H1 (cell line): ENCODE measurements around the gene PRICKLE2. TPM values are rescaled to one million over a fixed set of nuclear protein-coding genes. Genes with fewer than 3 reads are reported as not detected.

Experiments used
- CTCF ChIA-PET: fragments of 300-600 bp; sonication (Branson Sonifier 250); formaldehyde crosslinking; loops from one replicate; lab custom pipeline; 2021; ENCODE audit not compliant: partially characterized antibody; lab: Charles Lee
- POLR2A ChIA-PET: fragments of 300-600 bp; sonication (Branson Sonifier 250); formaldehyde crosslinking; loops from one replicate; lab custom pipeline; 2021; ENCODE audit warnings: inconsistent platforms; ENCODE audit not compliant: partially characterized antibody; lab: Charles Lee
- DNase-seq, 2 experiments: peaks; one replicate each; pipeline versions ENCODE4 v3.0.0 to v3.0.0-alpha.2; 2010 to 2022; ENCODE audit warnings: low spot score in 2 of 2, low read depth in 1 of 2, mixed read lengths in 1 of 2
- FAIRE-seq: peaks from 2 replicates; lab custom pipeline; 2011; peaks lifted over from hg19 to GRCh38; lab: Jason Lieb, UNC
- H2AFZ ChIP-seq: 2 replicates; pipeline ENCODE4 v1.8.1; 2012; ENCODE audit warnings: low read length, inconsistent platforms
- H2AK5ac ChIP-seq: 2 replicates; pipeline ENCODE4 v1.6.1; 2013; ENCODE audit warnings: low read depth, low read length
- H2BK120ac ChIP-seq: replicated peaks from 2 replicates; pipeline ENCODE3; 2013; ENCODE audit warnings: low read depth, low read length, inconsistent platforms
- H2BK12ac ChIP-seq: 2 replicates; pipeline ENCODE4 v1.6.1; 2013; ENCODE audit warnings: low read depth, low read length
- H2BK15ac ChIP-seq: 2 replicates; pipeline ENCODE4 v1.6.1; 2013; ENCODE audit warnings: low read length
- H2BK20ac ChIP-seq: 2 replicates; pipeline ENCODE4 v1.6.1; 2013; ENCODE audit warnings: low read length
- H2BK5ac ChIP-seq: 2 replicates; pipeline ENCODE4 v1.6.1; 2013; ENCODE audit warnings: low read depth, low read length
- H3K14ac ChIP-seq: 2 replicates; pipeline ENCODE4 v1.6.1; 2013; ENCODE audit warnings: inconsistent platforms; ENCODE audit not compliant: insufficient read length
- H3K18ac ChIP-seq: 2 replicates; pipeline ENCODE4 v1.6.1; 2013; ENCODE audit warnings: low read length; ENCODE audit errors: extremely low read depth
- H3K23ac ChIP-seq: 2 replicates; pipeline ENCODE4 v1.6.1; 2013; ENCODE audit warnings: inconsistent platforms; ENCODE audit not compliant: insufficient read length
- H3K23me2 ChIP-seq: 2 replicates; pipeline ENCODE4 v1.6.1; 2013; ENCODE audit warnings: low read depth, low read length
- H3K27ac ChIP-seq: 2 replicates; pipeline ENCODE4 v1.6.1; 2011; ENCODE audit warnings: low read depth, low read length, inconsistent platforms
- H3K27me3 ChIP-seq, 4 experiments: replicated peaks in 1 of 4; 1 replicate in 1 of 4; 2 replicates in 3 of 4; pipeline versions ENCODE4 v1.6.1 to v1.8.1; 2011 to 2013; ENCODE audit warnings: low read length in 3 of 4, mild to moderate bottlenecking in 3 of 4, inconsistent platforms in 2 of 4, mixed read lengths in 2 of 4, moderate library complexity in 1 of 4; ENCODE audit not compliant: control insufficient read depth in 3 of 4, insufficient read depth in 3 of 4; ENCODE audit errors: extremely low read depth in 1 of 4
- H3K36me3 ChIP-seq, 4 experiments: 2 replicates each; pipeline versions ENCODE4 v1.6.1 to v1.8.1; 2011 to 2013; ENCODE audit warnings: mild to moderate bottlenecking in 4 of 4, low read length in 3 of 4, moderate library complexity in 2 of 4, control low read depth in 1 of 4, inconsistent platforms in 1 of 4; ENCODE audit not compliant: insufficient read depth in 4 of 4, control insufficient read depth in 2 of 4
- H3K4ac ChIP-seq: replicated peaks from 2 replicates; pipeline ENCODE3; 2013; ENCODE audit warnings: low read length, low read depth, mixed read lengths, inconsistent platforms; ENCODE audit not compliant: insufficient read length
- H3K4me1 ChIP-seq, 4 experiments: replicated peaks in 1 of 4; 1 replicate in 1 of 4; 2 replicates in 3 of 4; pipeline versions ENCODE4 v1.6.1 to v1.8.1; 2011 to 2013; ENCODE audit warnings: low read length in 3 of 4, inconsistent platforms in 2 of 4, mixed read lengths in 1 of 4; ENCODE audit not compliant: insufficient read depth in 4 of 4, control insufficient read depth in 3 of 4
- H3K4me2 ChIP-seq, 2 experiments: 2 replicates each; pipeline versions ENCODE4 v1.6.1 to v1.8.1; 2011 to 2013; ENCODE audit warnings: low read depth in 2 of 2, low read length in 2 of 2, control low read depth in 1 of 2, inconsistent platforms in 1 of 2, mild to moderate bottlenecking in 1 of 2; ENCODE audit not compliant: insufficient read depth in 1 of 2
- H3K4me3 ChIP-seq, 4 experiments: fragments of 200-600, 300-600 bp in 1 of 4; sonication (generic), shearing (Covaris generic), sonication (Bioruptor Twin) in 1 of 4; 2 replicates each; pipeline versions ENCODE4 v1.5.1 to v1.8.1; 2011 to 2016; ENCODE audit warnings: low read length in 4 of 4, low read depth in 3 of 4, control low read depth in 2 of 4, inconsistent platforms in 2 of 4, mild to moderate bottlenecking in 2 of 4, mixed read lengths in 1 of 4, moderate library complexity in 1 of 4; ENCODE audit not compliant: insufficient read depth in 2 of 4; ENCODE audit errors: extremely low read depth in 1 of 4
- H3K56ac ChIP-seq: replicated peaks from 2 replicates; pipeline ENCODE3; 2013; ENCODE audit warnings: low read depth, mild to moderate bottlenecking, mixed read lengths, low read length, inconsistent platforms; ENCODE audit not compliant: insufficient read length
- H3K79me1 ChIP-seq: 2 replicates; pipeline ENCODE4 v1.6.1; 2013; ENCODE audit warnings: low read depth, low read length, control low read depth
- H3K79me2 ChIP-seq, 2 experiments: 2 replicates each; pipeline versions ENCODE4 v1.6.1 to v1.8.1; 2012 to 2013; ENCODE audit warnings: low read length in 2 of 2, mild to moderate bottlenecking in 2 of 2, inconsistent platforms in 1 of 2; ENCODE audit not compliant: insufficient read depth in 2 of 2, control insufficient read depth in 1 of 2
- H3K9ac ChIP-seq, 4 experiments: replicated peaks in 1 of 4; 1 replicate in 1 of 4; 2 replicates in 3 of 4; pipeline versions ENCODE4 v1.6.1 to v1.8.1; 2011 to 2013; ENCODE audit warnings: low read depth in 3 of 4, low read length in 3 of 4, control low read depth in 2 of 4, mild to moderate bottlenecking in 2 of 4, moderate library complexity in 2 of 4, inconsistent platforms in 1 of 4; ENCODE audit errors: extremely low read depth in 1 of 4
- H3K9me3 ChIP-seq, 2 experiments: 2 replicates each; pipeline versions ENCODE4 v1.6.1 to v1.8.1; 2012 to 2013; ENCODE audit warnings: mild to moderate bottlenecking in 2 of 2, moderate library complexity in 2 of 2, control low read depth in 1 of 2, inconsistent platforms in 1 of 2, low read depth in 1 of 2, low read length in 1 of 2, mixed read lengths in 1 of 2; ENCODE audit not compliant: insufficient read depth in 2 of 2
- H4K20me1 ChIP-seq, 2 experiments: replicated peaks in 1 of 2; 2 replicates each; pipeline versions ENCODE3 to v1.8.1; 2011 to 2013; ENCODE audit warnings: inconsistent platforms in 2 of 2, low read length in 2 of 2, mild to moderate bottlenecking in 1 of 2; ENCODE audit not compliant: insufficient read depth in 2 of 2, control insufficient read depth in 1 of 2
- H4K5ac ChIP-seq: 2 replicates; pipeline ENCODE4 v1.6.1; 2013; ENCODE audit warnings: low read length, low read depth, mixed read lengths, inconsistent platforms; ENCODE audit not compliant: insufficient read length
- H4K8ac ChIP-seq: 2 replicates; pipeline ENCODE4 v1.8.0; 2013; ENCODE audit warnings: mild to moderate bottlenecking, moderate library complexity, low read length, inconsistent platforms; ENCODE audit not compliant: insufficient read depth; ENCODE audit errors: extremely low read depth
- H4K91ac ChIP-seq: replicated peaks from 2 replicates; pipeline ENCODE3; 2013; ENCODE audit warnings: low read length, mixed read lengths, inconsistent platforms; ENCODE audit not compliant: insufficient read length
- GTF2F1 ChIP-seq: IDR thresholded peaks from 2 replicates; pipeline ENCODE4 v1.6.1; 2012; ENCODE audit warnings: low read depth, low read length, improper control_type of control experiment, borderline replicate concordance
- HDAC2 ChIP-seq, 2 experiments: fragments of 300-600 bp in 1 of 2; sonication (generic) in 1 of 2; IDR thresholded peaks; 2 replicates each; pipeline ENCODE4 v1.6.1; 2011 to 2012; ENCODE audit warnings: low read depth in 2 of 2, low read length in 2 of 2, mild to moderate bottlenecking in 2 of 2, moderate library complexity in 2 of 2, borderline replicate concordance in 1 of 2, inconsistent platforms in 1 of 2
- KDM1A ChIP-seq: fragments of 200-600, 300-600 bp; sonication (generic); IDR thresholded peaks from 2 replicates; pipeline ENCODE4 v1.7.1; 2016; ENCODE audit warnings: mild to moderate bottlenecking, low read length, borderline replicate concordance
- WGBS, 2 experiments: shearing (Covaris generic) in 1 of 2; methylation state at CpG; one replicate each; pipeline versions ENCODE4 v1.1.6 to v1.1.7; 2013 to 2015; ENCODE audit warnings: low lambda C conversion rate in 2 of 2, mixed read lengths in 2 of 2, inconsistent platforms in 1 of 2, low coverage in 1 of 2, missing lambda C conversion rate in 1 of 2; ENCODE audit not compliant: insufficient replicate concordance in 2 of 2, insufficient coverage in 1 of 2, insufficient read length in 1 of 2; ENCODE audit errors: extremely low coverage in 1 of 2, missing lambda C conversion rate in 1 of 2; 5-methylcytosine and 5-hydroxymethylcytosine counted together
- polyA plus RNA-seq, 7 experiments: library from polyadenylated mRNA; depleted of rRNA in 3 of 7; stranded (reverse) in 5 of 7; unstranded in 2 of 7; fragments of >200 nt in 5 of 7; fragments of 200-250 nt in 2 of 7; gene quantifications; 1 replicate in 5 of 7; 2 replicates in 1 of 7; 4 replicates in 1 of 7; pipeline versions ENCODE4 v1.2.1 to v1.2.3, GENCODE V29; 2011 to 2013; ENCODE audit warnings: missing spikeins in 2 of 7, mixed read lengths in 2 of 7
- total RNA-seq: library from RNA; stranded (reverse); fragmentation: NEBNext Ultra II Directional; extraction: Animal tissue kit (Norgen Biotek cat#: 25700); gene quantifications from 2 replicates; pipeline ENCODE4 v1.2.1, GENCODE V29; 2021

PRICKLE2 gene
- total and polyA plus RNA-seq, 2 of the 8 experiments (the other 6 are each of a cell fraction or from before 2014, with no cell fraction given): 2.9 to 8.0 TPM

DNA sequence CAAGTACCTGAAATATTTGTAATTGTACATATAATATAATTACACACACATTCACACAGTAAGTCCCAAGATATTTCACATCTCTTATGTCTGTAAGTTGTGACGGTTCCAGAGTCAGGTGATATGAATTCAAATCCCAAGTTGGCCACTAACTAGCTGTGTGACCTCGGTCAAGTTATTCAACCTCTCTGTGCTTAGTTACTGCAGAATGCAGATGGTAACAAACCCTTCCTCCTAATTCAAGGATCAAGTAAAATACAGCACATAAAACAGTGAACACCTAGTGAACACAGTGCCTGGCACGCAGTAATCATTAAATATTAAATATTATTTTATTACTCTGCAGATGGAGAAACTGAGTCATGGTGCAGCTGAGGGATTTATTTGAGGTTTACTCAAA, 6.9 kb downstream of the PRICKLE2 start:
- H3K14ac ChIP-seq: no peak overlapping the region
- no peak overlapping the region for H2AK5ac ChIP-seq
- no peak overlapping the region for H3K23ac ChIP-seq
- no peak overlapping the region for H3K27ac ChIP-seq
- no peak overlapping the region for H3K4ac ChIP-seq
- no peaks in the 10 kb centered on the region for H3K23me2 ChIP-seq
- H3K36me3 ChIP-seq: no peaks in the 10 kb centered on the region
- DNase-seq: no peak
- H2BK12ac ChIP-seq: no peak overlapping the region
- H3K9ac ChIP-seq: no peak overlapping the region
- peaks cover 0 to 24% (median 9%) of the 10 kb centered on the region in 4 experiments; a peak in 4 of 7 replicates for H3K27me3 ChIP-seq
- POLR2A ChIA-PET: no interaction called here
- no peaks in the 10 kb centered on the region for H3K9me3 ChIP-seq
- peaks cover 7 to 14% of the 10 kb centered on the region in 2 experiments for H4K20me1 ChIP-seq
- H3K18ac ChIP-seq: no peak overlapping the region
- H3K4me3 ChIP-seq: no peak overlapping the region
- no peak overlapping the region for H3K56ac ChIP-seq
- H4K91ac ChIP-seq: no peak overlapping the region
- H3K4me1 ChIP-seq: peaks cover 14 to 33% (median 24%) of the 10 kb centered on the region in 4 experiments; a peak in 6 of 7 replicates
- no peak overlapping the region for H2BK120ac ChIP-seq
- no peak overlapping the region for H2AFZ ChIP-seq
- TF ChIP-seq HDAC2 (IDR thresholded peaks at IDR 0.05; ENCODE audit: borderline replicate concordance in 1 of 2, low read depth in 2 of 2, low read length in 2 of 2): peak in 1 of 2 experiments; percentile 73; a peak in 1 of 4 replicates
- peak; percentile 77; the same call in 1 of the 2 replicates for TF ChIP-seq KDM1A
- no peak for TF ChIP-seq GTF2F1
- TF ChIP-seq, all 59 proteins: peak for 2
- CTCF ChIA-PET: interaction anchor here (3.0 to 3.3 kb wide), 2 partner anchors 12 to 22 kb away, joined by 8 to 11 read pairs; no protein-coding TSS in a partner anchor
- Histone ChIP-seq H4K8ac (no peak overlapping the region), H2BK5ac (no peak overlapping the region), H3K79me2 (no peaks in the 10 kb centered on the region), H3K79me1 (no peaks in the 10 kb centered on the region), H3K4me2 (no peak overlapping the region), H2BK20ac (no peak overlapping the region), H4K5ac (no peak overlapping the region), H2BK15ac (no peak overlapping the region)
- FAIRE-seq: no peak
- WGBS, 2 experiments: 77% methylated on average over 3 of the region's 3 CpGs; no CpG with 5 or more reads in 1 of the 2 experiments
